Measurements from ENCODE around the gene HMOX2.

DNA sequence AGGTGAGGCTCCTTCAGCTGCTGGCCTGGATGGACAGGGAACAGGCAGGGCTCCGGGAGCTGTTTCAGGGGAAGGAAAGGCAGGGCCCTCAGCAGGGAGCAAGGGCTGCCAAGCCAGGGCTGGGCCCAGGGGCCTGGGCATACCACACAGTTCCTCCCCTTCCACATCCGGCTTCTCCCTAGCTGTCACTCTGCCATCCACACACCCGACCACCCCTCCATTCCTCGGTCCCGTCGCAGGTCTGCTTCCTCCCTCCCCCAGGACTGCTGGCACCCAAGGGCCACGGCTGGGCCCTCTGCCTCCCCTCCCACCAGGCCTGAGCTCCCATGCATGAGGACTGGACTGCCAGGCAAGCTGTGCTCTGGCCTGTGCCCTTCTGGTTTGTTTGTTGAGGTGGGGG lies 38.4 kb downstream of the HMOX2 start:
- TF ChIP-seq, protein P1, sequence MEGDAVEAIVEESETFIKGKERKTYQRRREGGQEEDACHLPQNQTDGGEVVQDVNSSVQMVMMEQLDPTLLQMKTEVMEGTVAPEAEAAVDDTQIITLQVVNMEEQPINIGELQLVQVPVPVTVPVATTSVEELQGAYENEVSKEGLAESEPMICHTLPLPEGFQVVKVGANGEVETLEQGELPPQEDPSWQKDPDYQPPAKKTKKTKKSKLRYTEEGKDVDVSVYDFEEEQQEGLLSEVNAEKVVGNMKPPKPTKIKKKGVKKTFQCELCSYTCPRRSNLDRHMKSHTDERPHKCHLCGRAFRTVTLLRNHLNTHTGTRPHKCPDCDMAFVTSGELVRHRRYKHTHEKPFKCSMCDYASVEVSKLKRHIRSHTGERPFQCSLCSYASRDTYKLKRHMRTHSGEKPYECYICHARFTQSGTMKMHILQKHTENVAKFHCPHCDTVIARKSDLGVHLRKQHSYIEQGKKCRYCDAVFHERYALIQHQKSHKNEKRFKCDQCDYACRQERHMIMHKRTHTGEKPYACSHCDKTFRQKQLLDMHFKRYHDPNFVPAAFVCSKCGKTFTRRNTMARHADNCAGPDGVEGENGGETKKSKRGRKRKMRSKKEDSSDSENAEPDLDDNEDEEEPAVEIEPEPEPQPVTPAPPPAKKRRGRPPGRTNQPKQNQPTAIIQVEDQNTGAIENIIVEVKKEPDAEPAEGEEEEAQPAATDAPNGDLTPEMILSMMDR (IDR thresholded peaks at IDR 0.05), result no peak
- TF ChIP-seq TCF7L2 (IDR thresholded peaks at IDR 0.05; ENCODE audit: low read depth, low read length) (no peak), SIN3A (IDR thresholded peaks at IDR 0.05; ENCODE audit: borderline replicate concordance, insufficient read depth, low read depth, low read length) (no peak), POLR2AphosphoS5 (IDR thresholded peaks at IDR 0.05; ENCODE audit: low read depth, low read length) (no peak)
- TF ChIP-seq, protein P2, sequence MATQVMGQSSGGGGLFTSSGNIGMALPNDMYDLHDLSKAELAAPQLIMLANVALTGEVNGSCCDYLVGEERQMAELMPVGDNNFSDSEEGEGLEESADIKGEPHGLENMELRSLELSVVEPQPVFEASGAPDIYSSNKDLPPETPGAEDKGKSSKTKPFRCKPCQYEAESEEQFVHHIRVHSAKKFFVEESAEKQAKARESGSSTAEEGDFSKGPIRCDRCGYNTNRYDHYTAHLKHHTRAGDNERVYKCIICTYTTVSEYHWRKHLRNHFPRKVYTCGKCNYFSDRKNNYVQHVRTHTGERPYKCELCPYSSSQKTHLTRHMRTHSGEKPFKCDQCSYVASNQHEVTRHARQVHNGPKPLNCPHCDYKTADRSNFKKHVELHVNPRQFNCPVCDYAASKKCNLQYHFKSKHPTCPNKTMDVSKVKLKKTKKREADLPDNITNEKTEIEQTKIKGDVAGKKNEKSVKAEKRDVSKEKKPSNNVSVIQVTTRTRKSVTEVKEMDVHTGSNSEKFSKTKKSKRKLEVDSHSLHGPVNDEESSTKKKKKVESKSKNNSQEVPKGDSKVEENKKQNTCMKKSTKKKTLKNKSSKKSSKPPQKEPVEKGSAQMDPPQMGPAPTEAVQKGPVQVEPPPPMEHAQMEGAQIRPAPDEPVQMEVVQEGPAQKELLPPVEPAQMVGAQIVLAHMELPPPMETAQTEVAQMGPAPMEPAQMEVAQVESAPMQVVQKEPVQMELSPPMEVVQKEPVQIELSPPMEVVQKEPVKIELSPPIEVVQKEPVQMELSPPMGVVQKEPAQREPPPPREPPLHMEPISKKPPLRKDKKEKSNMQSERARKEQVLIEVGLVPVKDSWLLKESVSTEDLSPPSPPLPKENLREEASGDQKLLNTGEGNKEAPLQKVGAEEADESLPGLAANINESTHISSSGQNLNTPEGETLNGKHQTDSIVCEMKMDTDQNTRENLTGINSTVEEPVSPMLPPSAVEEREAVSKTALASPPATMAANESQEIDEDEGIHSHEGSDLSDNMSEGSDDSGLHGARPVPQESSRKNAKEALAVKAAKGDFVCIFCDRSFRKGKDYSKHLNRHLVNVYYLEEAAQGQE (IDR thresholded peaks at IDR 0.05; ENCODE audit: insufficient read depth in 1 of 2, low read depth in 2 of 2, low read length in 1 of 2), result no peak

All from Panc1 (cell line).